ENCODE measurements around the gene ZNF783. TPM values are rescaled to one million over a fixed set of nuclear protein-coding genes. Genes with fewer than 3 reads are reported as not detected.

ZNF783 gene
- total RNA-seq, 4 donors from 2014 or later = 9.1 to 30.3 (median 11.9) TPM

DNA sequence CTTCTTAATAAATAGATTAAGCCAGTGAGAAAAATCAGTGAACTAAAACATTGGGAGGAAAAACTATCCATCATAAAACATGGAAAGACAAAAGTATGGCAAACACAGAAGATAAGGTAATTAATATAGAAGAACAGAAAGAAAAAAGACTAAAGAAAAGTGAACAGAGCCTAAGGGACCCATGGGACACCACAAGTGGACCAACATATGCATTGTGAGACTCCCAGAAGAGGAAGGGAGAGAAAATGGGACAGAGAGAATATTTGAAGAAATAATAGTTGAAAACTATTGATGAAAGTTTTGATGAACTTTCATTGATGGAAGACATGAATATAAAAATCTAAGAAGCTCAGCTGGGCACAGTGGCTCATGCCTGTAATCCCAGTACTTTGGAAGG is 71.3 kb downstream of the ZNF783 start:
- TF ChIP-seq, protein P1, sequence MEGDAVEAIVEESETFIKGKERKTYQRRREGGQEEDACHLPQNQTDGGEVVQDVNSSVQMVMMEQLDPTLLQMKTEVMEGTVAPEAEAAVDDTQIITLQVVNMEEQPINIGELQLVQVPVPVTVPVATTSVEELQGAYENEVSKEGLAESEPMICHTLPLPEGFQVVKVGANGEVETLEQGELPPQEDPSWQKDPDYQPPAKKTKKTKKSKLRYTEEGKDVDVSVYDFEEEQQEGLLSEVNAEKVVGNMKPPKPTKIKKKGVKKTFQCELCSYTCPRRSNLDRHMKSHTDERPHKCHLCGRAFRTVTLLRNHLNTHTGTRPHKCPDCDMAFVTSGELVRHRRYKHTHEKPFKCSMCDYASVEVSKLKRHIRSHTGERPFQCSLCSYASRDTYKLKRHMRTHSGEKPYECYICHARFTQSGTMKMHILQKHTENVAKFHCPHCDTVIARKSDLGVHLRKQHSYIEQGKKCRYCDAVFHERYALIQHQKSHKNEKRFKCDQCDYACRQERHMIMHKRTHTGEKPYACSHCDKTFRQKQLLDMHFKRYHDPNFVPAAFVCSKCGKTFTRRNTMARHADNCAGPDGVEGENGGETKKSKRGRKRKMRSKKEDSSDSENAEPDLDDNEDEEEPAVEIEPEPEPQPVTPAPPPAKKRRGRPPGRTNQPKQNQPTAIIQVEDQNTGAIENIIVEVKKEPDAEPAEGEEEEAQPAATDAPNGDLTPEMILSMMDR (IDR thresholded peaks at IDR 0.05; ENCODE audit: low read depth) = no peak

DNA sequence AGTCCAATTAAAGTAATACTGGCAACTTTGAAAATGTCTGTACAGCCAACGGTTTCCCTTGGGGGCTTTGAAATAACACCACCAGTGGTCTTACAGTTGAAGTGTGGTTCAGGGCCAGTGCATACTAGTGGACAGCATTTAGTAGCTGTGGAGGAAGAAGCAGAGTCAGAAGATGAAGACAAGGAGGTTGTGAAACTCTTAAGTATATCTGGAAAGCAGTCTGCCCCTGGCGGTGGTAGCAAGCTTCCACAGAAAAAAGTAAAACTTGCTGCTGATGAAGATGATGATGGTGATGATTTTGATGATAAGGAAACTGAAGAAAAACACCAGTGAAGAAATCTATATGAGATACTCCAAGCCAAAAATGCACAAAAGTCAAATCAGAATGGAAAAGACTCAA is 72.2 kb downstream of the ZNF783 start:
- TF ChIP-seq, protein P1 (IDR thresholded peaks at IDR 0.05; ENCODE audit: low read depth) = no peak

Small RNAs within 50 kb of the gene (small RNA-seq; reads per million reads assigned to genes)
- not detected for gene AC004941.2

Other genes starting within 250 kb of the ZNF783 start
- gene PDIA4, start 233.7 kb upstream of the ZNF783 start, total RNA-seq = 10 to 100 TPM; 27.9 to 72.4 (median 56.3) TPM
- 1 to 10 TPM; 1.3 to 4.1 (median 3.1) TPM for gene ZNF786, start 171.5 kb upstream of the ZNF783 start, total RNA-seq
- 1 to 10 TPM in 2 of 4 donors, under 1 TPM in 2; 0.82 to 2.9 (median 1.1) TPM for gene ZNF425, start 135.9 kb upstream of the ZNF783 start, total RNA-seq
- 10 to 100 TPM in 3 of 4 donors, 1 to 10 TPM in 1; 9.5 to 15.8 (median 14.4) TPM for gene ZNF398, start 114.7 kb upstream of the ZNF783 start, total RNA-seq
- gene ZNF282, start 66.7 kb upstream of the ZNF783 start, total RNA-seq = 10 to 100 TPM in 3 of 4 donors, 1 to 10 TPM in 1; 5.7 to 14.5 (median 13.1) TPM
- gene ZNF212, start 22.5 kb upstream of the ZNF783 start, total RNA-seq = 1 to 10 TPM; 2.0 to 5.5 (median 4.4) TPM
- gene ZNF777, start 198.9 kb downstream of the ZNF783 start, total RNA-seq = 1 to 10 TPM; 2.4 to 8.1 (median 4.3) TPM
- gene ZNF746, start 235.6 kb downstream of the ZNF783 start, total RNA-seq = 10 to 100 TPM; 17.3 to 25.2 (median 19.8) TPM

Data from subcutaneous adipose tissue (tissue), 4 donors.